Measurements from ENCODE around the gene NINJ1.
"Not testable (repeated sequence)": the region's sequence is repeated elsewhere in the genome, so short reads cannot be mapped to it uniquely, and the experiment has no call there.

NINJ1 gene

GRCh38 chr9:93114984-93115335, 19.1 kb downstream of the NINJ1 start:
- peaks cover 20% of the 10 kb centered on the region for H3K36me3 Mint-ChIP-seq
- no peak for DNase-seq

DNA sequence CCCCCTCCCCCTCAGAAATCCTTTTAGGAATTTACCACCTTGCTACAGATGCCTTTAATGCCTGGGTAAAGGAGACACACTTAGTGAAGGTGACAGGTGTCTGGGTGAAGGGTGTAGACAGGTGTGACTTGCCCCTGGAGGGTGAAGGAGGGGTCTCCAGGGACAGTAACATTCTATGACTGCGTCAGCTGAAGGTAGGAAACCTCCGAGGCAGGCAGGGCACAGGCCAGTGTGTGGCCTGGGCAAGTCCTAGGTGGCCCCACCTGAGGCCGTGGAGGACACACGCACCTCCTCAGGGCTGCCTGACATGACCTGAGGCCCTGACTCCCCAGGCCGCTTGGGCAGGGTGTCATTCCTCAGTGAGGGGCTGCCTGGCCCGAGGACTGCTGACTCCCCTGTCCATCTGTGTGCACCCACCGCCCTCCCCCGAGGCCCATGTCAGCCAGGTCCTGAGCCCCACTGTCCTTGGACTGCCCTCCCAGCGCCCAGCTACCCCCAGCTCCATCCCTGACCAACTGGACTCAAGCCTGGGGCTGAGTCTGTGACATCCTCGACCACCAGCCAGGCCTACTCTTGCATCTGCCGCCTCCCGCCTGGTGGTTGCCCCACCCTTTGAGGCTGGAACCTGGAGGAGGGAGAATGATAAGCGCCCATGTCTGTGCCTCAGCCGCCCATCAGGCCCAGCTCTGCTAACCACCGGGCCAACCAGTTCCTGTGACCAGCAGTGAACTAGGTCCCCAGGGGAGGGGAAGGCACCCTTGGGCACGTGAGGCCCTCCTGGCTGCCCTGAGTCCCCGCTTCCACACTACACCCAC, 19.7 kb downstream of the NINJ1 start:
- no peak overlapping the region for H3K27ac Mint-ChIP-seq
- H3K4me1 Mint-ChIP-seq = peaks cover 15% of the 10 kb centered on the region

More at GRCh38 chr9:93114984-93115335, 19.1 kb downstream of the NINJ1 start:
- CTCF ChIA-PET = no interaction called here
- Mint-ChIP-seq H3K27me3 (no peaks in the 10 kb centered on the region), H3K27ac (no peak overlapping the region), H3K4me1 (peaks cover 21% of the 10 kb centered on the region), H3K9me3 (no peaks in the 10 kb centered on the region), H3K4me3 (no peak overlapping the region)

GRCh38 chr9:93112864-93113389, 21.1 kb downstream of the NINJ1 start:
- no peak for DNase-seq
- H3K36me3 Mint-ChIP-seq = peaks cover 25% of the 10 kb centered on the region
- H3K27ac Mint-ChIP-seq = no peak overlapping the region
- H3K9me3 Mint-ChIP-seq = no peaks in the 10 kb centered on the region
- no peak overlapping the region for H3K4me3 Mint-ChIP-seq
- CTCF ChIA-PET = no interaction called here
- no peaks in the 10 kb centered on the region for H3K27me3 Mint-ChIP-seq
- peaks cover 23% of the 10 kb centered on the region for H3K4me1 Mint-ChIP-seq

More for the DNA sequence above, 19.7 kb downstream of the NINJ1 start:
- no peak for DNase-seq
- H3K9me3 Mint-ChIP-seq = no peaks in the 10 kb centered on the region
- peaks cover 20% of the 10 kb centered on the region for H3K36me3 Mint-ChIP-seq
- CTCF ChIA-PET = no interaction called here
- H3K4me3 Mint-ChIP-seq = no peak overlapping the region
- H3K27me3 Mint-ChIP-seq = no peaks in the 10 kb centered on the region

DNA sequence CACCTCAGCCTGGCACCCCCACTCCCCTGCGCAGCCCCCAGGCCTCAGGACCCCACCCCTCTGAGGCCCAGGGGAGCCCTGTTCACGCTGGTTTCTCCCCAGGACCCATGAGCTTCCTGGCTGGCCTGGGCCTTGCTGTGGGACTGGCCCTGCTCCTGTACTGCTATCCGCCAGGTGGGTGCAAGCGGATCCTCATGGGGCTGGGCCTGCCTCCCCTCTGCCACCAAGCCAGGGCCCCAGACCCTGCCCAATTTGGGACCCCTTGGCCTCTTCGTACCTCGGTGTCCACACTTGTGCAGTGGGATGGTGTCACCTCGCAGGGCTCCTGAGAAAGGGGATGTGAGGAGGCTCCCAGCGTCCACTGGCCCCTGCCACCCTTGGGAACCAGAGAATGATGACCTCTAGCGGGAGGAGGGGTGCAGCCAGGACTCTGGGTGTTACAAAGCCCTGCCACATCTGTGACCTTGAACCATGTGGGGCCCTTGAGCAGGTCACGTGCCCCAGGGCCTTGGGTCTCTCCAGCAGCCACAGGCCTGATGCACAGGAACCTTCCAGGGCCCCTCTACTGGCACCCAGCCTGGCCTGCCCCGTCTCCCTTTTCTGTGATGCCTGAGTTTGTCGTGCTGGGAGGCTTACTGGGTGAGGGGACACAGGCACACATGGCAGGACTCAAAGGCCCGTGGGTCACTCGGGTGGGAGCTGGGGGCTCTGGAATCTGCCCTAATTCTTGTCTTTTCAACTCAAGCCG, 21.8 kb downstream of the NINJ1 start:
- H3K27me3 Mint-ChIP-seq = no peaks in the 10 kb centered on the region
- no peak overlapping the region for H3K4me3 Mint-ChIP-seq
- peaks cover 29% of the 10 kb centered on the region for H3K4me1 Mint-ChIP-seq
- CTCF ChIA-PET = no interaction called here
- H3K9me3 Mint-ChIP-seq = no peaks in the 10 kb centered on the region
- H3K27ac Mint-ChIP-seq = no peak overlapping the region
- peaks cover 29% of the 10 kb centered on the region for H3K36me3 Mint-ChIP-seq
- DNase-seq = no peak

DNA sequence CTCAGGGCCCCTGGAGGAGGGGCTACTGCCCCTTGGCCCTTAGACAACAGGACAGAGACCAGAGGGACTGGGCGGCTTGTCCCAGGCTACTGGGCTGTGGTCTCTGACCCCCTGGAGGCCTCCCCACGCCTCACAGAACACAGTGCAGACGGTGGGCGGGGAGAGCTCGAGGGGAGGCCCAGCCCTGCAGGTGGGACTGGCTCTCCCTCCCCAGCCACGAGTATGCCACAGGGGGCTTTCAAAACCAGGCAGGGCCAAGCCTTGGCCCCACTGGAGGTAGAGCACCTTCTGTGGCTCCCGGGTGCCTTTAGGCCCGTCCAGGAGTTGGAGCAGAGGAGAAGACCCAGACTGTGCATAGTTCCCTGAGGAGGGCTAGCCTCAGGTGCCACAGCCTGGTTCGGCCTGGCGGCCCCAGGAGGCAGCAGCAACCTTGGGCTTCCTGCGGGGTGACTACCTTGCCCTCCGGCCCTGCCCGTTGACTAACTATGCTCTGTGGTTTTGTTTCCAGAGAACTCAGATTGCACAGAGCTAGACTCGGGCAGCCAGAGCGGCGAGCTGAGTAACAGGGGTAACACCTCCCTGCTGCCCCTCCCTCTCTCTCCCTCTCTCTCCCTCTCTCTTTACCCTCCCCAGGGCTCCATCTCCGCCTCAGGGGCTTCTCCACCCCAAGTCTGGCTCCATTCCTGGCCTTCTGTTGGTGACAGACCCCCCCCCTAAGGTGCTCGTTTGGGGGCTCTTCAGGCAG, 22.5 kb downstream of the NINJ1 start:
- Mint-ChIP-seq H3K36me3 (peaks cover 31% of the 10 kb centered on the region), H3K9me3 (no peaks in the 10 kb centered on the region), H3K4me3 (no peak overlapping the region), H3K27ac (no peak overlapping the region), H3K4me1 (peaks cover 36% of the 10 kb centered on the region), H3K27me3 (no peaks in the 10 kb centered on the region)
- DNase-seq = no peak
- CTCF ChIA-PET = no interaction called here

- DNase-seq = no peak
- CTCF ChIA-PET = no interaction called here
- peaks cover 40% of the 10 kb centered on the region for H3K4me1 Mint-ChIP-seq
- H3K27ac Mint-ChIP-seq = no peak overlapping the region
- H3K27me3 Mint-ChIP-seq = no peaks in the 10 kb centered on the region
- no peak overlapping the region for H3K4me3 Mint-ChIP-seq
- H3K36me3 Mint-ChIP-seq = peaks cover 33% of the 10 kb centered on the region
- H3K9me3 Mint-ChIP-seq = no peaks in the 10 kb centered on the region
Measured at GRCh38 chr9:93111001-93111370, 23.1 kb downstream of the NINJ1 start.

DNA sequence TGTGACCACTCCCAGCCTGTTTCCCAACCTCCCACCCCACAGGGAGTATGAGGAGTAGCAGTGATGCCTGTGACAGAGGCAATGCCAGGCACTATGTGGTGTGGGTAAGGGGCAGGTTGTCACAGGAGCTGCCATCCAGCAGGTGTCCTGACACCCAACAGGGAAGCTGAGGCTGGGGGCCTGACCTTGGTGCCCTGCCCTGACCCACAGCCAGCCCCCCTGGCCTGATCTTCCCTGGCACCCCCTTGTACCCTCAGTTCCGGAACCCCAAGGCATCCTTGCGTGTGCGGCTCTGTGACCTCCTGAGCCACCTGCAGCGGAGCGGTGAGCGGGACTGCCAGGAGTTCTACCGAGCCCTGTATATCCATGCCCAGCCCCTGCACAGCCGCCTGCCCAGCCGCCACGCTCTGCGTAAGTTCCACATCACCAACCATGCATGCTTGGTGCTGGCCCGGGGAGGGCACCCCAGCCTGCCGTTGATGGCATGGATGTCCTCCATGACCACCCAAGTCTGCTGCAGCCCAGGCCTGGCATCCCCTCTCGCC, 23.7 kb downstream of the NINJ1 start:
- H3K36me3 Mint-ChIP-seq = peaks cover 36% of the 10 kb centered on the region
- DNase-seq = no peak
- no peaks in the 10 kb centered on the region for H3K27me3 Mint-ChIP-seq
- CTCF ChIA-PET = interaction anchor here (1.7 to 4.1 kb wide), 3 partner anchors 10 to 456 kb away, joined by 7 to 39 read pairs (median 8); no protein-coding TSS in a partner anchor
- no peak overlapping the region for H3K4me3 Mint-ChIP-seq
- H3K9me3 Mint-ChIP-seq = peaks cover 2% of the 10 kb centered on the region
- peaks cover 46% of the 10 kb centered on the region for H3K4me1 Mint-ChIP-seq
- H3K27ac Mint-ChIP-seq = peak overlapping the region; percentile 24

GRCh38 chr9:93108291-93109041, 25.6 kb downstream of the NINJ1 start:
- Mint-ChIP-seq H3K36me3 (peaks cover 47% of the 10 kb centered on the region), H3K27ac (peak overlapping the region; percentile 73), H3K9me3 (peaks cover 17% of the 10 kb centered on the region), H3K4me1 (peaks cover 54% of the 10 kb centered on the region), H3K4me3 (no peak overlapping the region), H3K27me3 (no peaks in the 10 kb centered on the region)
- peak; percentile 48 for DNase-seq
- CTCF ChIA-PET = interaction anchor here (0.6 to 4.1 kb wide), 42 partner anchors 9 to 895 kb away, joined by 3 to 39 read pairs (median 5); no protein-coding TSS in a partner anchor

- DNase-seq = no peak
- peaks cover 51% of the 10 kb centered on the region for H3K36me3 Mint-ChIP-seq
- peak overlapping the region; percentile 73 for H3K27ac Mint-ChIP-seq
- H3K4me3 Mint-ChIP-seq = no peak overlapping the region
- H3K9me3 Mint-ChIP-seq = peaks cover 21% of the 10 kb centered on the region
- CTCF ChIA-PET = interaction anchor here (1.0 to 4.1 kb wide), 11 partner anchors 10 to 195 kb away, joined by 3 to 39 read pairs (median 8); no protein-coding TSS in a partner anchor
- peaks cover 60% of the 10 kb centered on the region for H3K4me1 Mint-ChIP-seq
- no peaks in the 10 kb centered on the region for H3K27me3 Mint-ChIP-seq
Measured at GRCh38 chr9:93107825-93108161, 26.3 kb downstream of the NINJ1 start.

GRCh38 chr9:93107151-93107824, 26.8 kb downstream of the NINJ1 start:
- Mint-ChIP-seq H3K27ac (no peak overlapping the region), H3K36me3 (peaks cover 54% of the 10 kb centered on the region), H3K27me3 (no peaks in the 10 kb centered on the region), H3K9me3 (peaks cover 21% of the 10 kb centered on the region), H3K4me1 (peaks cover 64% of the 10 kb centered on the region), H3K4me3 (no peak overlapping the region)
- no peak for DNase-seq
- CTCF ChIA-PET = interaction anchor here (1.0 to 4.1 kb wide), 10 partner anchors 9 to 125 kb away, joined by 3 to 39 read pairs (median 6); no protein-coding TSS in a partner anchor

- DNase-seq = no peak
- Mint-ChIP-seq H3K36me3 (peaks cover 56% of the 10 kb centered on the region), H3K9me3 (peaks cover 21% of the 10 kb centered on the region), H3K4me3 (no peak overlapping the region), H3K4me1 (peaks cover 65% of the 10 kb centered on the region), H3K27ac (peak overlapping the region; percentile 50), H3K27me3 (no peaks in the 10 kb centered on the region)
- CTCF ChIA-PET = no interaction called here
Measured at GRCh38 chr9:93105620-93106019, 28.4 kb downstream of the NINJ1 start.

DNA sequence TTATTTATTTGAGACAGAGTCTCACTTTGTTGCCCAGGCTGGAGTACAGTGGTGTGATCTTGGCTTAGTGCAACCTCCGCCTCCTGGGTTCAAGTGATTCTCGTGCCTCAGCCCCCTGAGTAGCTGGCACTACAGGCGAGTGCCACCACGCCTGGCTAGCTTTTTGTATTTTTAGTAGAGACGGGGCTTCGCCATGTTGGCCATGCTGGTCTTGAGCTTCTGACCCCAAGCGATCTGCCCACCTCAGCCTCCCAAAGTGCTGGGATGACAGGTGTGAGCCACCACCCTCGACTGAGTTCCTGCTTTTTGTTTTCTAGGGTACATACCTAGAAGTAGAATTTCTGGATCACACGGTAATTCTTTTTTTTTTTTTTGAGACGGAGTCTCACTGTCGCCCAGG, 33.0 kb downstream of the NINJ1 start:
- CTCF ChIA-PET = not testable (repeated sequence)

DNA sequence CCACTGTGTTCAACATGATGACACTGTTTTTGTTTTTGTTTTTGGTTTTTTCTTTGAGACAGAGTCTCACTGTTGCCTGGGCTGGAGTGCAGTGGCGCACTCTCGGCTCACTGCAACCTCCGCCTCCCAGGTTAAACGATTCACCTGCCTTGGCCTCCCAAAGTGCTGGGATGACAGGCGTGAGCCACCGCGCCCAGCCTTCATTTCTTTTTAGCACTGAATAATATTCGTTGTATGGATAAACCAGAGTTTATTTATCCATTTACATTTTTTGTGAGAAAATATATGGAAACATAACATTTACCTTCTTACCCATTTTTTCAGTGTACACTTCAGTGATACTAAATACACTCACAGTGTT, 33.8 kb downstream of the NINJ1 start:
- H3K36me3 Mint-ChIP-seq = peaks cover 43% of the 10 kb centered on the region
- H3K9me3 Mint-ChIP-seq = peaks cover 19% of the 10 kb centered on the region
- CTCF ChIA-PET = no interaction called here
- H3K4me3 Mint-ChIP-seq = no peak overlapping the region
- H3K4me1 Mint-ChIP-seq = peaks cover 59% of the 10 kb centered on the region
- no peak for DNase-seq
- H3K27ac Mint-ChIP-seq = no peak overlapping the region
- no peaks in the 10 kb centered on the region for H3K27me3 Mint-ChIP-seq

More for the DNA sequence above, 33.0 kb downstream of the NINJ1 start:
- not testable (repeated sequence) for H3K4me3 Mint-ChIP-seq, DNase-seq, H3K27ac Mint-ChIP-seq, H3K27me3 Mint-ChIP-seq
- peaks cover 21% of the 10 kb centered on the region for H3K9me3 Mint-ChIP-seq
- H3K36me3 Mint-ChIP-seq = peaks cover 48% of the 10 kb centered on the region
- peaks cover 68% of the 10 kb centered on the region for H3K4me1 Mint-ChIP-seq
